GM19395 (cell line): Measurements from ENCODE around the gene GCLM.
"Not testable (repeated sequence)": the region's sequence is repeated elsewhere in the genome, so short reads cannot be mapped to it uniquely, and the experiment has no call there.

Source experiments
- ATAC-seq: cut with Tn5 transposase; IDR thresholded peaks from one replicate; pipeline ENCODE4 v1.9.1; 2021; ENCODE audit warnings: mild to moderate bottlenecking, moderate library complexity; ENCODE audit not compliant: unreplicated experiment

GCLM gene

GRCh38 chr1:93909146-93910050, at the start of gene GCLM:
GCLM (minus strand) TSS chr1:93909430; CDS start chr1:93909163, 267 bp downstream.
- peak; percentile 94 for ATAC-seq

- ATAC-seq, result no peak
These were observed 49.5 kb upstream of the GCLM start for GRCh38 chr1:93958726-93959100.

GRCh38 chr1:93958032-93958725, 48.9 kb upstream of the GCLM start:
- no peak for ATAC-seq

- ATAC-seq, result no peak
These were observed 46.5 kb upstream of the GCLM start for GRCh38 chr1:93955765-93956164.

GRCh38 chr1:93947002-93947686, 37.9 kb upstream of the GCLM start:
- not testable (repeated sequence) for ATAC-seq

GRCh38 chr1:93938461-93939145, 29.4 kb upstream of the GCLM start:
- ATAC-seq, result no peak

- ATAC-seq, result no peak
These were observed 28.8 kb upstream of the GCLM start for GRCh38 chr1:93937997-93938396.

GRCh38 chr1:93925206-93925605, 16.0 kb upstream of the GCLM start:
- no peak for ATAC-seq

GRCh38 chr1:93919780-93920179, 10.6 kb upstream of the GCLM start:
- no peak for ATAC-seq

GRCh38 chr1:93917302-93917701, 8.1 kb upstream of the GCLM start:
- ATAC-seq, result no peak

GRCh38 chr1:93910880-93911279, 1.6 kb upstream of the GCLM start:
- ATAC-seq, result not testable (repeated sequence)

GRCh38 chr1:93910305-93910704, 1.1 kb upstream of the GCLM start:
- no peak for ATAC-seq

GRCh38 chr1:93908394-93909145, 660 bp downstream of the GCLM start:
- ATAC-seq, result peak; percentile 44

GRCh38 chr1:93907718-93908117, 1.5 kb downstream of the GCLM start:
- ATAC-seq, result no peak

- no peak for ATAC-seq
These were observed 2.8 kb downstream of the GCLM start for GRCh38 chr1:93906480-93906879.

- ATAC-seq, result no peak
These were observed 3.5 kb downstream of the GCLM start for GRCh38 chr1:93905734-93906133.

GRCh38 chr1:93905051-93905450, 4.2 kb downstream of the GCLM start:
- no peak for ATAC-seq

GRCh38 chr1:93904228-93904627, 5.0 kb downstream of the GCLM start:
- no peak for ATAC-seq

- no peak for ATAC-seq
These were observed 8.3 kb downstream of the GCLM start for GRCh38 chr1:93900723-93901504.
